ENCODE results near the gene LRRK1.

Gene LRRK1

DNA sequence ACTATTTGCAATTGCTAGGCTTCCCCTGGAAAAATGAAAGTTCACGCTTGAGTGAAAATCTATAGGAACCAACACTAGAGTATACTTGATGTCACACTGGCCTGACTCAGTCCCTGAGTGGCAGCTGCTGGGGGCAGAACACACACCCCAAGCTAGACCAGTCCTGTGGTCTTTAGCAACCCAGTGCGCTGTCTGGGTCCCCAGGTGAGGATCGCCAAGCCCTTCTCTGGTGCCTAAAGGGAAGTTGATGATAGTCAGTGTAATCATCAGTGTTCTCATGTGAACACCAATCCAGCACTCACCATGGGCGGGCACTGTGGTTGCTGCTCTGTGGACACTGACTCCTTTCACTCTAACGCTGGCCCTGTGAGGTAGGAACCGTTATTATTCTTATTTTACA is 28.3 kb upstream of the LRRK1 start:
- no peak for DNase-seq (ENCODE audit: low spot score)

DNA sequence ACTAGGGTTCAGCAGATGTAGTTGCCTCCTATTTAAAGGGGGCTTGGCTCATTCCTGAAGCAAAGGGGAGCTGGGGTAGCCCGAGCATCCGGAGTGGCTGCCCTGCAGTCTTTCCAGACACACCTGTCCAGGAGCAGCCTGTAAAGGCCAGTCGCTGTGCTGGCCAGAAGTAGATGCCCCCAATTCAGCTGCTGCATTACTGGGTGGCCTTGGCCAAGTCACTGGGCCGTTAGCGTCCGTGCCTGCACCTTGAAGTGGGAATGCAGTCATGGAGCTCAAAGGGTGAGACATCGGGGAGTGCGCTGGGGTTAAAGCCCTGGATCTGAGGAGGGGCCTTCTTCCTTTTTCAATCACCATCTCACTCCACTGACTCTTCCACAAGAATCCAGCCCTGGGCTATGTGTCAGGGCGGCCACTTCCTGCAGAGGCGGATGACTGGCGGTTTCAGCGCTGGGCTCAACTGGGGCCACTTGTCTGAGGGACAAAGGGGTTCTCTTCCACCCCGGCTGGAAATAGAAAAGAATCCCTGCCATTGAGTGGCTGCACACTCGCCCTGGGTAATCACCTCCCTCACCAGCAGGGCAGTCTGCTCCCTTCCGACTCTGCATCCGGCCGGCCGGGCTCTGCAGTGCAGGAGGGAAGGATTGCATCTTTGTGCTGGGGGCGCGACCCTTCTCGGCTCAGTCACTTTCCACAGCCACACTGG is 27.7 kb upstream of the LRRK1 start:
- DNase-seq (ENCODE audit: low spot score), result no peak

DNA sequence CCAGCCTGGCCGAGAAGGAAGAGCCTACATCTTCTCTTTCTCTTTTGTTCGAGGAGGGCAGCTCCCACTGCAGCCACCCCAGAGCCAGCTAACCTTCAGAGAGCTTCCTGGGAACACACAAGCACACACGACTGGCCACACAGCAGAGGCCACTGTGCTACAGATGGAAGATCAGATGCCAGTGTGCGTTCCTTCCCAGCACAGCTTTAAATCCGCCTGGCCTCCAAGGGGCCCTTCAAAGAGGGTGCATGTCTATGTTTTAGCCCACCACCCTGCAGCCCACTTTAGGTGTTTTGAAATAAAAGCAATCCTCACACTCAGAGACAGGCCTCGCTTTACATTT is 27.2 kb upstream of the LRRK1 start:
- no peak for DNase-seq (ENCODE audit: low spot score)

DNA sequence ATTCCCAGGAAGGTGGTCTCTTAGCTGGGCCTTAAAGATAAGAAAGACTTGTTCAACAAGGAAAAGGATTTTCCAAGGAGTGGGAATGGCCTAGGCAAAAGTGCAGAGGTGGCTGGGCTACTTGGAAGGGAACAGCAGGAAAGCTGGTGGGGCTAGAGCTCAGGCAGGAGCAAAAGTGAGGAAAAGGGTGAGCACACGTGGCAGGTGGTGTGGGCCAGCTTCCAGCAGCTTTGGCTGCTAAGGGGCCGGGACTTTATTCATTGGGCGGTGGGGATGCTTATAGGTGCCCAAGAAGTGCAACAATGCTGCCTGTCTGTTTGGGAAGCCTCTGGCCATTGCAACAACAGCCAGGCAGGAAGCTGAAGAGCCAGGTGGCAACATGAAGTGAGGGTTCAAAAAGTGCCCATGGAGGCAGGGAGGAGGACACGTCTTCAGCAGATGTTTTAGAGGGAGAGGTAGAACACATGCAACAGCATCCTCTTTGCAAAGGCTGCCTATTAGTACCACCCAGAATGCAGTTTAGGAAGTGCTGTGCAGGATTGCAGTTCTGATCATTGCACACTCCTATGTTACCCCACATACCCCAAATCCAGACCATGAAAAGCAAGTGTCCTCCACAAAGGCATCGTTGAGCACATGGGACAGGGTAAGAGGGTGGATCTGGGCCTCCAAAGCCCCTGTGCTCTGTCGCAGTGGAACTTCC is 25.7 kb upstream of the LRRK1 start:
- no peak for DNase-seq (ENCODE audit: low spot score)

DNA sequence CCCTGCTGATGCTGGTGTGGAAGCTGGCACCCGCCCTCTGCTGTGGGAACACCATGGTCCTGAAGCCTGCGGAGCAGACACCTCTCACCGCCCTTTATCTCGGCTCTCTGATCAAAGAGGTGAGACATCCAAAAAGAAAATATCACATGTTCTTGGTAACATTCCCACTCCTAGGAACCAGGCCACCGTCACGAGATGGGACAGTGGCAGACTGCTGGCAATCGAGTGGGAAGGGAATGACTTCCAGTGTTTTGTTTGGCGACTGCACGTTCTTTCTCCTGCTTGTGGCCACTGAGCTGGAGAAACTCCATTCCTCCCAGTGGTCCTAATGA is 25.2 kb upstream of the LRRK1 start:
- DNase-seq (ENCODE audit: low spot score), result no peak

- no peak for DNase-seq (ENCODE audit: low spot score)
These were observed 23.4 kb upstream of the LRRK1 start for GRCh38 chr15:100895721-100896120.

DNA sequence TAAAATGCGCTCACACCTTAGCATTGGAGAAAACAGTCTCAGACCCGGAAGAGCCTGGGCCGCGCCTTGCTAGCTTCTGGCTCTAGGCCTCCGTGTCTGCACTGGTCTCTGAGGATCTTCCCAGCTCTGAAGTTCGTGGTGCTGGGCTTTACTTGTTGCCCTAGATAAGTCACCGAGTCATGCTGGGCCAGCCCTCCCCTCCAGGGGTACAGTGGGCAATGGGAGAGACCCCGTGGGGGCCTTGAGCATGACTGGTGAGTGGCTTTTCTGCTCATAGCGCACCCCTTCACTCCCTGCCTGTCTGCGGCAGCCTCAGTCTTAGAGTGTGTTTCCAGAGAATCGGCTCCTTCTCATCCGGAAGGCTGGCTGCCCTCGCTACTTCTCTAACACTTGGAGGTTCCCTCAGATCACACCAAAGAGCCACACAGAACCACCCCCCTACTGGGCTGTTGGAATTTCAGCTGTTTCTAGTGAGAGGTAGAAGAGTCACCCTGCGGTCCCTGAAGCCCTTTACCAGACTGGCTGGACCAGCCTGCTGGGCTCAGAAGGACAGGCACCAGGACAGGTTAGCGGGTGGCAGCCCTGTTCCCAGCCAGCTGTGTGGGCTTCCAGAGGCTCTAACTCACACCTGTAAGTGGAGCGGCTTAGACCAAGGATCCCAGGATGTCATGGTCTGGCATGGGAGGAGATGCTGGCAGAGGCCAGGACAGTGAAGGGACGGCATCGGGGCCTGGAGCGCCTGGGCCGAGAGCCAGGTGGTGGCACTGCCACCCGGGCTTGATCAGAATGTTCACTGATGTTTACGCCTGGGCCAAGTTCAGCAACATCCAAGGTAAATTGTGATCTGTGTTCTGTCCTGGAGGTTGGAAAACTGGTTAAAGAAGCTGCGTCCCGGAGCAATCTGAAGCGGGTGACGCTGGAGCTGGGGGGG is 21.7 kb upstream of the LRRK1 start:
- no peak for DNase-seq (ENCODE audit: low spot score)

- DNase-seq (ENCODE audit: low spot score), result no peak
These were observed 21.0 kb upstream of the LRRK1 start for GRCh38 chr15:100898152-100898490.

DNA sequence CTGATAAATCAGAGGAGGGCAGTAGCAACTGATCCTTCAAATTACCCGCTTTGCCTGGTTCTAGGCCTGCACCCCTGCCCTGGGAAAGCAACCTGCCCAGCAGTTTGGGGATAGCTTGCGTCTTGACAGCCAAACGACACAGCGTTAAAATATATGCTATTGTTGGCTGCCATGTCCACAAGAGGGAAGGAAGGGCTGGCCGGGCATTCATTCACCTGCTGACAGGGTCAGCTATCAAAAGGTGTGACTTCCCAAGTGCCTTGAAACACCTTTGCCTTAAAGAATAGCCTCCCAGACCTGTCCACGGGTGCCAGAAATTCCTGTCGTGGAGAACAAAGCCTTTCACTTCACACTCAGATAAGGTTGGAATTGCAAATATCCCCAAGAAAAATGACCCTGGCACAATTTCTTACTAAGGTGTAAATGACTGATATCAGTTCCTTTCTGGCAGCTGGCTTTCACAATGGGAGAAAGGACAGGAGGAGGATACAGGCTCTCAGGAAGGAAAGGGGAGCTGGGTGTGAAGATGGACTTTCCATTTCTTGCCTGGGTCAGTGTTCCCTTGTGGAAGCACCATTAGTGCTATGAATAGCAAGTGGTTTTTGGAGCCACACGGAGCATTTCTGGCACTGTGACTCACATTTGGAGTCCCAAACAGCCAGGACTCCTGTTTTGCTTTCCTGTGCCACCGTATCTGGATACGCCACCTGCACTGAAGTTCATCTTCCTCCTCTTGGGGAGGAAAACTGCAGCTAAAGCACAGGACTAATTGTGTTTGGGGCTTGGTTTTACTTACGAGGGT is 20.3 kb upstream of the LRRK1 start:
- no peak for DNase-seq (ENCODE audit: low spot score)

- DNase-seq (ENCODE audit: low spot score), result no peak
These were observed 19.6 kb upstream of the LRRK1 start for GRCh38 chr15:100899601-100900000.

DNA sequence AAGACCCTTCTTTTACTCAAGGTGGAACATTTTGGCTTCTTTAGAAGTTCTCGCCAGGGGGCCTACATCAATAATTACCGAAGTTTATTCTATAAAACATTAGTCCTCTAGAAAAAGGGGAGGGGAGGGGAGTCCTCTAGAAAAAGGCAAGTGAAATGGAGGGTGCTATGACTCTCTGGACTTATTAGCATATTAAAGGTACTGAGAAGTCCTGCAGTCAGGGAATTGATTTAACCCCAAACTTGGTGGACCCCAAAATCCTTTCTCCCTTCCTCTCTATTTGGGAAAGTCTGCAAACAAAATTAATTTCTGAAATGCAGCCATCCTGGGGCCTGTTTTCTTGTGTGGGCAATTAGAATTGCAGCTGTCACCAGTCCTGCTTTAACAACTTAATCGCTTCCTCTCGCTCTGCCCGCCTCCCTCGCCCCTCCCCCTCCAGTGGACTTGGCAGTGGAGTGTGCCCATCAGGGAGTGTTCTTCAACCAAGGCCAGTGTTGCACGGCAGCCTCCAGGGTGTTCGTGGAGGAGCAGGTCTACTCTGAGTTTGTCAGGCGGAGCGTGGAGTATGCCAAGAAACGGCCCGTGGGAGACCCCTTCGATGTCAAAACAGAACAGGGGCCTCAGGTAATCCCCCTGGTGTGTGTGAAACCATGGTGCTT is 18.9 kb upstream of the LRRK1 start:
- no peak for DNase-seq (ENCODE audit: low spot score)

DNA sequence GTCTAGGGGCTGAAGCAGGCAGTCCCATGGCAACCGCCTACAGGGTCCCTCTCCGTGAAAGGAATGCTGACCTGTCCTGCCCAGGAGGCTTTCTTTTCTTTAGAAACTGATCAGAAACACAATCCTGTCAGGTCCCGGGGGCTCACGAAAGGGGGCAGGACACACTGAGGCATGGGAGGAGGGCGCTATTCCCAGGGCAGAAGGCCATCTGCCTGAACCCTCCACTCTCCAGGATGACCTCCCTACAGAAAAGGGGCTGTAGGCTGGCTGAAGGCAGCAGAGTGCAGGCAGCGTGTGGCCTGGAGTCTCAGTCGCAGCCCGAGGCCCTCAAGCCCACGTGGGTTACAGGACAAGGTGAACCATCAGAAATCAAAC is 18.4 kb upstream of the LRRK1 start:
- DNase-seq (ENCODE audit: low spot score), result no peak

DNA sequence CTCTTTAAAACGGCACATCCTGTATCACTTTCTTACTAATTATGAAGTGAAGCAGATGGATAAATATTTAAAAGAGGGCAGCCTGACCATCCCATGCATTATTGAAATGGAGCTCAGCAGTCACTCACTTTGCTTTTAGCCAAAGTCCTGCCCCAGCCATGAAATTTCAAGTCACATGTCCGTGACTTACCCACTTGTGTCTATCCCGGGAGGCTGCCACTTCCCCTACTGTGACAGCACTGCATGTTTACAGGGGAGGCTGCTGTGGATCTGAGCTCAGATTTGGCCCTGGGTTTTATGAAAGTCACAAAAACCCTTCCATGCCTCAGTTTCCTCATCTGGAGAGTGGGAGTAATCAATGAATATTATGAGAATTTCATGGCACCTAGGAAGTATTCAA is 17.9 kb upstream of the LRRK1 start:
- no peak for DNase-seq (ENCODE audit: low spot score)

- DNase-seq (ENCODE audit: low spot score), result no peak
These were observed 17.3 kb upstream of the LRRK1 start for GRCh38 chr15:100901702-100902435.

- no peak for DNase-seq (ENCODE audit: low spot score)
These were observed 16.6 kb upstream of the LRRK1 start for GRCh38 chr15:100902436-100903167.

DNA sequence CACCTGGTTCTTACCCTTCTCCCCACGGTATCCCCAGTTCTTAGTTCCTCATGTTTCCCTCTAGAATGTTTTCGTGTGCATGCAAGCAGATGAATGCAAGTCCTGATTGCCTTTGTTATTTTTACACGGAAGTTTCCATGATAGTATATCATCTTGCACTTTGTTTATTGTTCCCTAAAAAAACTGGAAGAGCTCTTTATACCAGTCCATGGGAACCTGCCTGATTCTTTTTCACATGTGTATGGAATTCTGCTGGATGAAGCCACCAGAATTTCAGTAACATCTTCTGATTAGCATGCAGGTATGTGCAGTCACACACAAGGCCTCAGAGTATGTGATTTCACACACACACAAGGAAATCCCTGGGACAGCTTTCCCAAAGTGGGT is 16.0 kb upstream of the LRRK1 start:
- no peak for DNase-seq (ENCODE audit: low spot score)

DNA sequence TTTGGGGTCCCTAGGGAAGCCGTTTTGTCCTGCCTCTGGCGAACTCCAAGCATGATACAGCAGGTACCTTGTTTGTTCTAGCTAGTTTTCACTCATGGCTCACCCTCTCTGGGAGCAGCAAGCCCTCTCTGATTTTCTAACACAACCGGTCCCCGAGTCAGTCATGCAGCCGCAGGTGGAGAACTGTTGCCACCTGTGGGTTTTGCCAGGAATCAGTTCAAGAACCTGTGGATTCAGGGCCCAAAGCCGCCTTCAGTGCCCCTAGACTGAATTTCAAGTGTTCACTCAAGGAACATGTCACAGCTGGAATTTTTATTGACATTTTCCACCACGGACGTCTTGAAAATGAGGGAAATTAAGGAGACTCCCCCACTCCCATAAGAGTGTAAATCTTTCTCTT is 13.3 kb upstream of the LRRK1 start:
- no peak for DNase-seq (ENCODE audit: low spot score)

- no peak for DNase-seq (ENCODE audit: low spot score)
These were observed 10.7 kb upstream of the LRRK1 start for GRCh38 chr15:100908466-100908865.

- DNase-seq (ENCODE audit: low spot score), result no peak
These were observed 9.6 kb upstream of the LRRK1 start for GRCh38 chr15:100909565-100909964.
